GM20431 (cell line): Measurements from ENCODE around the gene SPAST.
"Not testable (repeated sequence)": the region's sequence is repeated elsewhere in the genome, so short reads cannot be mapped to it uniquely, and the experiment has no call there.

Experiments
- in situ Hi-C: fragments of 300-500 bp; cut with MseI, MboI; formaldehyde crosslinking; loops from one replicate; pipeline ENCODE4 v1.15.0; 2020; ENCODE audit warnings: low sequenced_read_pairs; ENCODE audit not compliant: unreplicated experiment

The SPAST gene

DNA sequence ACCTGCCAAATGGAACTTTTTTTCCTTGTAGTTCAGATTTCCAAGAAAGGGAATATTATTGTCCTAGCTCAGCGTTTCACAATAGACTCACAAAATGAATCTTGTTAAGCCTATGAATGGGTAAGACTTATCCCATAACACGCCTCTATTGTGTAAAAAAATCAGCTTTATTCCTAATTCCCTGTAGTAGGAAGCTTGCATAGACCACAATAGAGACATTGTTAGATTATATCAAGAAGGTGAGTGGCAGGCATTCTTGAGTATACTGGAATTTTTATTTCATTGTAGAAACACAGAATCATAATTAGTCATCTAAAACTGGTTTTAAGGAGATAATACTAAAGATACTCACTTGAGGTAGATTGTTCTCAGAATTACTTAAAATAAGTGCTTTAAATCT is 55.8 kb downstream of the SPAST start:
- in situ Hi-C loops = no loop called here

DNA sequence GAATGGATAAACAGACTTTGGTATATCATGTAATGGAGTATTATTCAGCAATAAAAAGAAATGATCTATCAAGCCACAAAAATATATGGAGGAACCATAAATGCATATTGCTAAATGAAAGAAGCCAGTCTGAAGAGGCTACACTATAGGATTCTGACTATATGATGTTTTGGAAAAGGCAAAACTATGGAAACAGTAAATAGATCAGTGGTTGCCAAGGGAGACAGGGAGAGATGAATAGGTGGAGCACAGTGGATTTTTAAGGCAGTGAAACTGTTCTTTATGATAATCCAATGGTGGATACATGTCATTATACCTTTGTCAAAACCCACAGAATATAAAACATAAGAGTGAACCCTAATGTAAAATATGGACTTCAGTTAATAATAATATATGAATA is 61.3 kb downstream of the SPAST start:
- in situ Hi-C loops = no loop called here

DNA sequence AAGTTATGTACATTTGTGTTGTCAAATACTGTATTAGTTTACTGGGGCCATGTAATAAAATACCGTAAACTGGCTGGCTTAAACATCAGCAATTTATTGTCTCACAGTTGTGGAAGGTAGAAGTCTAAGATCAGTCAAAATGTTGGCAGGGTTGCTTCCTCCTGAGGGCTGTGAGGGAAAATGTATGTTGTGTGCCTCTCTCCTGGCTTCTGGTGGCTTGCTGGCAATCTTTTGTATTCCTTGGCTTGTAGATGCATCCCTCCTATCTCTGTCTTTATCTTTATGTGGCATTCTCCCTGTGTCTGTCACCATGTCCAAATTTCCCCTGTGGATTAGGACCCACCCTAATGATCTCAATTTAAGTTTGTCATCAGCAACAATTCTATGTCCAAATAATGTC is 65.3 kb downstream of the SPAST start:
- in situ Hi-C loops = no loop called here

DNA sequence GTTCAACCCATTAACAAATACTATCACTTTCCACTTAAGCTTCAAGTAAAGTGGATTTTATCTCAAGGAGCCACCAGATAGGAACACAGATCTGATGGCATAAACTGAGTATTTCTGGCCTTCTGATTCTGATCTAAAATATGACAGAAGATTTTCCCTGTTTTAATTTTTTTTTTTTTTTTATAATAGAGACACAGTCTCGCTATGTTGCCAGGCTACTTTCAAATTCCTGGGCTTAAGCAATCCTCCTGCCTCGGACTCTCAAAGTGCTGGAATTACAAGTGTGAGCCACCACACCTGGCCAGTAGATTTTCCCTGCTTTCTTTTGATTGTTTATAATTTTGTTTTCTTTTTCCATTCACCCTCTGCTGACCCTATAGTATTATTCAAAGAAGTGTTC is 65.7 kb downstream of the SPAST start:
- in situ Hi-C loops = no loop called here

DNA sequence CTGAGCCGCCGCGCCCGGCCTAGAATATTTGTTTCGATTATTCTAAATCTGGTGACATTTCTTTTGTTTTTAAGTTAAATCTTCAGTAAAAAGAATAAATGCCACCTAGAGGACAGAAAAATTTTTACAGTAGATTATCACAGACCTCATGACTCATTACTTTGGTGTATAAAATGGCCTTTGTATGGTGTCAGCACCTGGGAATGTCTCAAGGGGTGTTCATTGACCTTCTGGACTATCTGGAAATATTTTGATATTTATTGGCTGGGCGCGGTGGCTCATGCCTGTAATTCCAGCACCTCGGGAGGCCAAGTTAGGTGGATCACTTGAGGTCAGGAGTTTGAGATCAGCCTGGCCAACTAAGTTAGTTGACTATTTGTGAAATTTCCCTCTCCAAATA is 72.1 kb downstream of the SPAST start:
- in situ Hi-C loops = no loop called here

DNA sequence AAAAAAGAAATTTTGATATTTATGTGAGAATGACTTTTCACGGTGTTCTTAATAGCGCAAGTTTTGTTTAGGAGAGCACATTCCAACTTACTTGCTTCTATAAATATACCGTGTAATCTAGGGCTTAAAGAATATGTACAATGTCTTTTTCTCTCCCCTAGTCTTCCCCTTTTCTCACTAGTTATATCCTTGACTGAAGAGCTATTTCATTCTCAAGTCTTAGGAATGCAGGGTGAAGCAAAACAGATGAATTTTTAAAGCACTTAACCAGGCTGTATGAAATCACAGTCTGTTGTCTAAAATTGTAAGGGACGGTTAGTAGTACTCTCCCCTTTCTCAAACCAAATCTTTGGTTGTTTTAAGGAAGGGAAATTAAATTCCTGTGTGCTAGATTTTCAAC is 72.7 kb downstream of the SPAST start:
- in situ Hi-C loops = no loop called here

DNA sequence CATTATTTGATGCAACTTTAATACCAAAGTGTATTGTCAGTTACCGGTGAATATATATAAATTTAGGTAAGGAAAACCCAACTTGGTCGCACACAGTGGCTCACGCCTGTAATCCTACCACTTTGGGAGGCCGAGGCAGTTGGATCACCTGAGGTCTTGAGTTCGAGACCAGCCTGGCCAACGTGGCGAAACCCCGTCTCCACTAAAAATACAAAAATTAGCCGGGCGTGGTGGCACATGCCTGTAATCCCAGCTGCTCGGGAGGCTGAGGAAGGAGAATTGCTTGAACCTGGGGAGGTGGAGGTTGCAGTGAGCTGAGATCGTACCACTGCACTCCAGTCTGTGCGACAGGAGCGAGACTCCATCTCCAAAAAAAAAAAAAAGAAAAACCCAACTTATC is 88.2 kb downstream of the SPAST start:
- in situ Hi-C loops = not testable (repeated sequence)

DNA sequence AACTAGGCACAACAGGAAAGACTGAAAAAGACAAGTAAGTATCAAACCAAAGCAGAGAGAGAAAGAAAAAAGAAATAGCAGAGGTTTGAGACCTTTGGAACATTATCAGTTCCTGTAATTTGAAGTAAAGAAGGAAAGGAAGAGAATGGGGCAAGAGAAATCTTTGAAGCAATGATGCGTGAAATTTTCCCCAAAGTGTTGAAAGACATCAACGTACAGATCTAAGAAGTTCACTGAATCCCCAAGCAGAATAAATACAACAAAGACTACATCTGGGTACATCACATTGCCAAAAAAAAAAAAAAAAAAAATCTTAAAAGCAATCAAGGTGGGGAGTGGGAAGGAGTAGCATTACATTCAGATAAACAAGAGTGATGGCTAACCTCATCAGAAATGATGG is 96.3 kb downstream of the SPAST start:
- in situ Hi-C loops = no loop called here

DNA sequence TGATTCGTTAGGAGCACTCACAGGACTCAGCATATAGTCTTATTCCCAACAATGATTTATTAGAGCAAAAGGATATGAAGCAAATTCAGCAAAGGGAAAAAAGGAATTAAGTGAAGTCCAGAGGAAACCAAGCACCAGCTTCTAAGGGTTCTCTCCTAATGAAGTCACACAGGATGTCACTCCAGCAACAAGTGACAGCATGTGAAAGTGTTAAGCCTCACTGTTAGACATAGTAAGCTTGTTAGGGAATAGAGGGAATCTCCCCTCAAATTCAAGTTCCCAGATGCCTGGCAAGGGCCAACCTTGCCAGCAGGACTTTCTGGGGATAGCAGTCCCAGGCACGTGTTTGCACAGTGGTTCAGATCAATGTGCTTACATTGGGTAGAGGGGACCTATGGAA is 97.9 kb downstream of the SPAST start:
- in situ Hi-C loops = no loop called here

DNA sequence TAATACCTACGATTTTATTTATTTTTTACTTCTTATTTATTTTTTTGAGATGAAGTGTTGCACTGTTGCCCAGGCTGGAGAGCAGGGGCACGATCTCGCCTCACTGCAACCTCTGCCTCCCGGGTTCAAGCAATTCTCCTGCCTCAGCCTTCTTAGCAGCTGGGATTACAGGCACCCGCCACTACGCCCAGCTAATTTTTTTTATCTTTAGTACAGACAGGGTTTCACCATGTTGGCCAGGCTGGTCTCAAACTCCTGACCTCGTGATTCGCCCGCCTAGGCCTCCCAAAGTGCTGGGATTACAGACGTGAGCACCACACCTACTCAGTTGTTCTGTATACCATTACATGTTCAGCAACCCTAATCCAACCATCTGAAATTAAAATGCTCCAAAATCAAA is 100.9 kb downstream of the SPAST start:
- in situ Hi-C loops = not testable (repeated sequence)

DNA sequence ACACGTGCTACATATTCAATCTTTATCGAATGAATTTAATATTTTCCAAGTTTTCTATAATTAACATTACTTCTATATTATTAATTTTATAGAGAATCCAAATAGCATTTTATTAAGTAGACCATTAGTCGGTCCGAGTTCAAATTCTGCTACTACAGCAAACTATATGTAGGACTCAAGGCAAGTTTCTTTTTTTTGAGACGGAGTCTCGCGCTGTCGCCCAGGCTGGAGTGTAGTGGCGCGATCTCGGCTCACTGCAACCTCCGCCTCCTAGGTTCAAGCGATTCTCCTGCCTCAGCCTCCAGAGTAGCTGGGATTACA is 101.6 kb downstream of the SPAST start:
- in situ Hi-C loops = not testable (repeated sequence)

DNA sequence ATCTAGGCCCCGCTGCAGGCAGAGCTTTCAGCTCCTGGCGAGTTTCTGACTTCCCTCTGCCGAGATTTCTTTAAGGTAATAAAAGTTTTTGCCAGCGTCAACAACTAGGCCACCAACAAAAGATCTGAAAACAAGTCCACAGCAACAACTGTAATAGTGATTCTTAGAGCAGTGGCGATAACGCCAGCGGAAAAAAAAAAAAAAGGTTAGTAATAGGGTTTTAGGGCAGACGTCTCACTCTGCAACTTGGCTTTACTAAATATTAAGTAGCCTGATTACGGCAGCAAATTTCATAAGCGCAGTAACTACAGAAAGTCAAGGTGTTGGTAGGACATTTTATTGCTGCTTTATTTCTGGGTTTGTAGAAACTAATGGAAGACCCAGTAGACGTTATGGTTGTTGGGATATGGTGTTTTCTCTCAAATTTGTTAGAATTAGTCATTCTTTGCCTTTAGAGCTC is 102.8 kb downstream of the SPAST start:
- in situ Hi-C loops = no loop called here

DNA sequence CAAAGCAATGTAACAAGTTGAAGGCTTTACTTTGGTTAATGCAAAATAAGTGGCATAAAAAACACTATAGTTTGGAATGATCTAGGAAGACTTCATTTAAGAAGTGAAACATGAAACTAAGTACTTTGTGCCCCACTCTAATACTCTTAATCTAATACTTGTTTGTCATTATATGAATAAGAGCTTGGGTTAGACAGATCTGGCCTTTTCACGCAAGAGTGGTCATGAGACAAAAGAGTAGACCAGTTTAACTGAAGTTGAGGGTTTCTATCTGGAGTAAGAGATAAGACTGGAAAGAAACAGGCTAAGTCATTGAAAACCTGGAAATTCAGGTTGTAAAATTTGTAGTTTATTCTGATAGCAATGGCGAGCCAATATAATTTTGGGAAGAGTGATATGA is 105.2 kb downstream of the SPAST start:
- in situ Hi-C loops = no loop called here

DNA sequence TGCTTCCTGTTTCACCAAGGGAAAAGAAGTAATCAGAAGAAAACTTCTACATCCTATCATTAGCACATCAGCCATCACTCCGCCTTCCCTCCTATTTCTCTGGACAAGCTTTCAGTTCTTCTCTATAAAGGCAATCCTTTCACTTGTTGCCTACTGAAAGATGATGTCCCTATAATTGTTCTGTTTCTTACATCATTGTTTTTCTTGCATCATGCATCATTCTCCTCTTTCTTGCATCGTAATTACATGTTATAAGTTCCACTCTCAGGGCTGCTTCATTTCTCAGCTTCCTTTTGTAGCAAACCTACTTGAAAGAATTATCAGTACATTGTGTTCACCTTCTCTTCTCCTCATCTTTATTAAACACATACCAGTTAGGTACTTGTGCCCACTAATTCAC is 109.5 kb downstream of the SPAST start:
- in situ Hi-C loops = no loop called here

DNA sequence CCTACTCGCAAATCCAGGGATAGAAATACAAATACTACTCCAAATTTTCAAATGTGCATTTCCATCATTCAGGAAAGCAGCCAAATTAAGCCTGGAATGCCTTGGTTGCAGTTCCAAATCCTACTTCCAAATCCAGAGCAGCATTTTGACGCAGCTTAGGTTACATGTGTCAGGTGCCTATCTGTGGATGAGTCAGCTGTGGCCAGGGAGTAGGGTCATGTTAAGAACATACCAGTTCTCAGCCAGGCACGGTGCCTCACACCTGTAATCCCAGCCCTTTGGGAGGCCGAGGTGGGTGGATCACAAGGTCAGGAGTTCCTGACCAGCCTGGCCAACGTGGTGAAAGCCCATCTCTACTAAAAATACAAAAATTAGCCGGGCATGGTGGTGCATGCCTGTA is 119.3 kb downstream of the SPAST start:
- in situ Hi-C loops = no loop called here

DNA sequence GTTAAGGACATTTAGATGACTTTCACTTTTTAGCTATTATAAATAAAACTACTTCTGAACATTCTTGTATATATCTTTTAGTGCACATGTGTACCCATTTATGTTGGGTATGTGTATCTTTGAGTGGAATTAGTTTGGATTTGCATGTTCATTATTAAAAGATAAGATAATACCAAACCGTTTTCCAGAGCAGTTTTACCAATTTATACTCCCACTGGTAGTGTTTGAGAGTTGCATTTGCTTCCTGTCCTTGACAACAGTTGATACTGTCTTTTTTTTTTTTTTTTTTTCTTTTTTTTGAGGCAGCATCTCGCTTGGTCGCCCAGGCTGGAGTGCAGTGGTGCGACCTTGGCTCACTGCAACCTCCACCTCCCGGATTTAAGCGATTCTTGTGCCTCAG is 125.7 kb downstream of the SPAST start:
- in situ Hi-C loops = no loop called here

DNA sequence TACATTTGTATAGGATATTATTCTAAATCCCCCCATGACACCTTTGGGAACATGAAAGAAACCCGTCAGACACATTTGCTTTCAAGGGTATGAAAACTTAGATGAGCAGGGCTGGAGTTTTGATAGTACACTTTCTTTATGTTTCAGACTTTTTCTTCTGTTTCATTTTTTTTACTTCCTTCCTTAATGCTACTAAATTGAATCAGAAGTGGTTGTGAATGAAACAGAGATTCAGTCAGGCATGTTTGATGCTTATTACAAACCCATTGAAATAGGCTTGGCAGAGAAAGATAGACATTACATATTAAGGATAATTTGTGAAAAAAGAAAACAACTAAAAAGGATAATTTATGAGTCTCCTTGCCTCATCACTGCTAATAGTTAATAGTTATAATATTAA is 129.1 kb downstream of the SPAST start:
- in situ Hi-C loops = no loop called here

DNA sequence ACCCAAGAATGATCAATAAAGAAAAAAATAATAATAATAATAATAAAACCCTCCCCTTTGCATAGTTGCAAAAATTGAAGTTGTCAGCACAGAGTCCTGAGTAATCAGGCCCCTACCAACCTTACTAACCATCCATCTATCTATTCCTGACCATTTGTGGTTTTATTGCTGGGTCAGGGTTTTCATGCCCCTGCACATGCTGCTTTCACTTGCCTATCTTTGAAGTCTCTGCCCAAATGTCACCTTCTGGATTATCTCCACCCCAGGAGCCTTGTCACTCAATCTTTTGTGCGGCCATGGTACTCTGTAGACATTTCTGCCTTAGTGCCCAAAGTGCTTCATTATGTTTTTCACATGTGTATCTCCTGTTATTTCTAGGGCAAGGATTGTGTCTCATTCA is 137.5 kb downstream of the SPAST start:
- in situ Hi-C loops = no loop called here

DNA sequence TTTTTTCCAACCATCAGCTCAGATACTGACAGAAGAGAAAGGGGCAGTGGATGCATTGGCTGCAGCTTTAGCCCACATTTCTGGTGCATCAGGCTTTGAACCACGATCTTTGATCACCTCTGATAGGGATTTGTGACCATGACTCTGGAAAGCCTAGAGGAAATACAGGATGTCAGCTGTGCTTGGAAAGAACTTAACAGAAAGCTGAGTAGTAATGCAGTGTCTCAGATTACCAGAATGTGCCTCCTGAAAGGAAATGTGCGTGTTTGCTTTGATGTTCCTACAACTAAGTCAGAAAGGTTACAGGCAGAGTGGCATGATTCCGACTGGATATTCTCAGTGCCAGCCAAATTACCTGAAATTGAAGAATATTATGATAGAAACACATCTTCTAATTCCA is 140.1 kb downstream of the SPAST start:
- in situ Hi-C loops = not testable (repeated sequence)
